ENCODE results near the gene NRROS.
A peak's percentile ranks its signal among the peaks of the same experiment; 100 is the strongest.

Gene NRROS

GRCh38 chr3:196691386-196691785 is 51.9 kb downstream of the NRROS start:
- Histone ChIP-seq H4K8ac (ENCODE audit: low read depth, low read length) (no peak overlapping the region), H2BK120ac (ENCODE audit: low read depth, low read length) (no peak overlapping the region), H3K9ac (ENCODE audit: low read length) (no peak overlapping the region), H3K4me2 (ENCODE audit: low read length) (no peak overlapping the region), H3K4ac (ENCODE audit: low read depth, low read length) (no peak overlapping the region), H2BK15ac (replicated peaks; ENCODE audit: low read depth) (no peak overlapping the region), H2BK5ac (ENCODE audit: low read length) (no peak overlapping the region), H4K5ac (ENCODE audit: low read length) (no peak overlapping the region), H3K36me3 (ENCODE audit: control insufficient read depth, insufficient read depth, low read length) (no peaks in the 10 kb centered on the region), H3K18ac (ENCODE audit: low read length) (no peak overlapping the region), H3K23ac (ENCODE audit: low read length) (no peak overlapping the region), H3K56ac (ENCODE audit: low read length) (no peak overlapping the region), H2AK5ac (ENCODE audit: low read length) (no peak overlapping the region), H3K27ac (ENCODE audit: low read depth, low read length) (no peak overlapping the region), H3K4me1 (ENCODE audit: control insufficient read depth, low read depth, low read length) (peaks cover 2% of the 10 kb centered on the region), H3K79me1 (ENCODE audit: low read length) (no peaks in the 10 kb centered on the region), H3K4me3 (ENCODE audit: low read length) (no peak overlapping the region), H3K79me2 (ENCODE audit: control insufficient read depth, insufficient read depth, low read length) (no peaks in the 10 kb centered on the region), H3K27me3 (ENCODE audit: insufficient read depth, low read length, poor library complexity) (no peaks in the 10 kb centered on the region)
- DNase-seq: no peak
- WGBS (ENCODE audit: extremely low coverage, insufficient coverage, low lambda C conversion rate): no CpG with 5 or more reads among the region's 8 CpGs

- Histone ChIP-seq H3K23ac (ENCODE audit: low read length) (no peak overlapping the region), H4K8ac (ENCODE audit: low read depth, low read length) (no peak overlapping the region), H2AK5ac (ENCODE audit: low read length) (no peak overlapping the region), H3K79me2 (ENCODE audit: control insufficient read depth, insufficient read depth, low read length) (no peaks in the 10 kb centered on the region), H3K79me1 (ENCODE audit: low read length) (no peaks in the 10 kb centered on the region), H3K18ac (ENCODE audit: low read length) (no peak overlapping the region), H3K27ac (ENCODE audit: low read depth, low read length) (no peak overlapping the region), H3K36me3 (ENCODE audit: control insufficient read depth, insufficient read depth, low read length) (no peaks in the 10 kb centered on the region), H3K56ac (ENCODE audit: low read length) (no peak overlapping the region), H2BK15ac (replicated peaks; ENCODE audit: low read depth) (no peak overlapping the region), H3K27me3 (ENCODE audit: insufficient read depth, low read length, poor library complexity) (no peaks in the 10 kb centered on the region), H3K4me2 (ENCODE audit: low read length) (no peak overlapping the region), H2BK120ac (ENCODE audit: low read depth, low read length) (no peak overlapping the region), H2BK5ac (ENCODE audit: low read length) (no peak overlapping the region), H4K5ac (ENCODE audit: low read length) (no peak overlapping the region), H3K4me1 (ENCODE audit: control insufficient read depth, low read depth, low read length) (no peaks in the 10 kb centered on the region), H3K4ac (ENCODE audit: low read depth, low read length) (no peak overlapping the region), H3K9ac (ENCODE audit: low read length) (no peak overlapping the region), H3K4me3 (ENCODE audit: low read length) (no peak overlapping the region)
- no peak for DNase-seq
- WGBS (ENCODE audit: extremely low coverage, insufficient coverage, low lambda C conversion rate): no CpG with 5 or more reads among the region's 1 CpG
These were observed 54.7 kb downstream of the NRROS start for GRCh38 chr3:196694202-196694638.

GRCh38 chr3:196694941-196695848 is 55.7 kb downstream of the NRROS start:
- no peak for DNase-seq
- H3K9ac ChIP-seq (ENCODE audit: low read length): no peak overlapping the region
- H2BK120ac ChIP-seq (ENCODE audit: low read depth, low read length): no peak overlapping the region
- H3K27me3 ChIP-seq (ENCODE audit: insufficient read depth, low read length, poor library complexity): no peaks in the 10 kb centered on the region
- no peak overlapping the region for H4K5ac ChIP-seq (ENCODE audit: low read length)
- WGBS (ENCODE audit: extremely low coverage, insufficient coverage, low lambda C conversion rate): 100% methylated on average over 3 of the region's 17 CpGs
- H2AK5ac ChIP-seq (ENCODE audit: low read length): no peak overlapping the region
- no peak overlapping the region for H3K4me2 ChIP-seq (ENCODE audit: low read length)
- H2BK5ac ChIP-seq (ENCODE audit: low read length): no peak overlapping the region
- no peak overlapping the region for H3K56ac ChIP-seq (ENCODE audit: low read length)
- H3K79me2 ChIP-seq (ENCODE audit: control insufficient read depth, insufficient read depth, low read length): no peaks in the 10 kb centered on the region
- H3K4me1 ChIP-seq (ENCODE audit: control insufficient read depth, low read depth, low read length): no peaks in the 10 kb centered on the region
- H3K4ac ChIP-seq (ENCODE audit: low read depth, low read length): no peak overlapping the region
- no peak overlapping the region for H3K18ac ChIP-seq (ENCODE audit: low read length)
- H3K4me3 ChIP-seq (ENCODE audit: low read length): no peak overlapping the region
- H3K23ac ChIP-seq (ENCODE audit: low read length): no peak overlapping the region
- no peak overlapping the region for H3K27ac ChIP-seq (ENCODE audit: low read depth, low read length)
- H3K79me1 ChIP-seq (ENCODE audit: low read length): no peaks in the 10 kb centered on the region
- H3K36me3 ChIP-seq (ENCODE audit: control insufficient read depth, insufficient read depth, low read length): no peaks in the 10 kb centered on the region
- no peak overlapping the region for H2BK15ac ChIP-seq (replicated peaks; ENCODE audit: low read depth)
- H4K8ac ChIP-seq (ENCODE audit: low read depth, low read length): no peak overlapping the region

GRCh38 chr3:196695849-196696226 is 56.3 kb downstream of the NRROS start:
- Histone ChIP-seq H3K56ac (ENCODE audit: low read length) (no peak overlapping the region), H3K36me3 (ENCODE audit: control insufficient read depth, insufficient read depth, low read length) (no peaks in the 10 kb centered on the region), H3K18ac (ENCODE audit: low read length) (no peak overlapping the region), H3K23ac (ENCODE audit: low read length) (no peak overlapping the region), H4K8ac (ENCODE audit: low read depth, low read length) (no peak overlapping the region), H3K79me2 (ENCODE audit: control insufficient read depth, insufficient read depth, low read length) (no peaks in the 10 kb centered on the region), H3K4me1 (ENCODE audit: control insufficient read depth, low read depth, low read length) (no peaks in the 10 kb centered on the region), H3K79me1 (ENCODE audit: low read length) (no peaks in the 10 kb centered on the region), H2BK15ac (replicated peaks; ENCODE audit: low read depth) (no peak overlapping the region), H3K27me3 (ENCODE audit: insufficient read depth, low read length, poor library complexity) (no peaks in the 10 kb centered on the region), H3K4me2 (ENCODE audit: low read length) (no peak overlapping the region), H2BK5ac (ENCODE audit: low read length) (no peak overlapping the region), H3K9ac (ENCODE audit: low read length) (no peak overlapping the region), H3K27ac (ENCODE audit: low read depth, low read length) (no peak overlapping the region), H2BK120ac (ENCODE audit: low read depth, low read length) (no peak overlapping the region), H3K4ac (ENCODE audit: low read depth, low read length) (no peak overlapping the region), H4K5ac (ENCODE audit: low read length) (no peak overlapping the region), H3K4me3 (ENCODE audit: low read length) (no peak overlapping the region), H2AK5ac (ENCODE audit: low read length) (no peak overlapping the region)
- no CpG with 5 or more reads among the region's 5 CpGs for WGBS (ENCODE audit: extremely low coverage, insufficient coverage, low lambda C conversion rate)
- no peak for DNase-seq

DNA sequence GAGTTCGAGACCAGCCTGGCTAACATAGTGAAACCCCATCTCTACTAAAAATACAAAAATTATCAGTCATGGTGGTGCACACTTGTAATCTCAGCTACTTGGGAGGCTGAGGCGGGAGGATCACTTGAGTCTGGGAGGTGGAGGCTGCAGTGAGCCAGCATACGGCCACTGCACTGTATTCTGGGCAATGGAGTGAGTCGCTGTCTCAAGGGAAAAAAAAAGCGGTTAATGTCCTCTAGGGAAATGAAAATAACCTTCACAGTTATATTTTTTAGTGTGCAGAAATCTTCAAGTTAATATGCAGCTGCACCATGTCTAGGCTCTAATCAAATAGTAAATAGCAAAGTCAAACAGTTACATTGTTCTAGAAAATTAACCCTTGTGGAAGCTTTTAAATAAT is 57.8 kb downstream of the NRROS start:
- no peak overlapping the region for H3K4me2 ChIP-seq (ENCODE audit: low read length)
- no peaks in the 10 kb centered on the region for H3K36me3 ChIP-seq (ENCODE audit: control insufficient read depth, insufficient read depth, low read length)
- no peak overlapping the region for H4K5ac ChIP-seq (ENCODE audit: low read length)
- H2BK120ac ChIP-seq (ENCODE audit: low read depth, low read length): no peak overlapping the region
- no peak overlapping the region for H3K27ac ChIP-seq (ENCODE audit: low read depth, low read length)
- H3K4me3 ChIP-seq (ENCODE audit: low read length): no peak overlapping the region
- H3K9ac ChIP-seq (ENCODE audit: low read length): no peak overlapping the region
- H4K8ac ChIP-seq (ENCODE audit: low read depth, low read length): no peak overlapping the region
- no peak overlapping the region for H2AK5ac ChIP-seq (ENCODE audit: low read length)
- no peak overlapping the region for H3K56ac ChIP-seq (ENCODE audit: low read length)
- no CpG with 5 or more reads among the region's 5 CpGs for WGBS (ENCODE audit: extremely low coverage, insufficient coverage, low lambda C conversion rate)
- H2BK5ac ChIP-seq (ENCODE audit: low read length): no peak overlapping the region
- DNase-seq: no peak
- H3K4ac ChIP-seq (ENCODE audit: low read depth, low read length): no peak overlapping the region
- H2BK15ac ChIP-seq (replicated peaks; ENCODE audit: low read depth): no peak overlapping the region
- no peaks in the 10 kb centered on the region for H3K79me1 ChIP-seq (ENCODE audit: low read length)
- no peaks in the 10 kb centered on the region for H3K4me1 ChIP-seq (ENCODE audit: control insufficient read depth, low read depth, low read length)
- no peak overlapping the region for H3K18ac ChIP-seq (ENCODE audit: low read length)
- H3K79me2 ChIP-seq (ENCODE audit: control insufficient read depth, insufficient read depth, low read length): no peaks in the 10 kb centered on the region
- no peak overlapping the region for H3K23ac ChIP-seq (ENCODE audit: low read length)
- no peaks in the 10 kb centered on the region for H3K27me3 ChIP-seq (ENCODE audit: insufficient read depth, low read length, poor library complexity)

- Histone ChIP-seq H3K4me3 (ENCODE audit: low read length) (no peak overlapping the region), H3K9ac (ENCODE audit: low read length) (no peak overlapping the region), H2BK15ac (replicated peaks; ENCODE audit: low read depth) (no peak overlapping the region), H3K36me3 (ENCODE audit: control insufficient read depth, insufficient read depth, low read length) (no peaks in the 10 kb centered on the region), H3K18ac (ENCODE audit: low read length) (no peak overlapping the region), H2BK120ac (ENCODE audit: low read depth, low read length) (no peak overlapping the region), H3K56ac (ENCODE audit: low read length) (peak overlapping the region; percentile 15), H3K79me2 (ENCODE audit: control insufficient read depth, insufficient read depth, low read length) (no peaks in the 10 kb centered on the region), H2BK5ac (ENCODE audit: low read length) (no peak overlapping the region), H3K23ac (ENCODE audit: low read length) (no peak overlapping the region), H3K4me1 (ENCODE audit: control insufficient read depth, low read depth, low read length) (no peaks in the 10 kb centered on the region), H2AK5ac (ENCODE audit: low read length) (no peak overlapping the region), H4K8ac (ENCODE audit: low read depth, low read length) (no peak overlapping the region), H3K79me1 (ENCODE audit: low read length) (no peaks in the 10 kb centered on the region), H3K4me2 (ENCODE audit: low read length) (no peak overlapping the region), H3K4ac (ENCODE audit: low read depth, low read length) (no peak overlapping the region), H3K27me3 (ENCODE audit: insufficient read depth, low read length, poor library complexity) (no peaks in the 10 kb centered on the region), H3K27ac (ENCODE audit: low read depth, low read length) (no peak overlapping the region), H4K5ac (ENCODE audit: low read length) (no peak overlapping the region)
- peak; percentile 51 for DNase-seq
- no CpG with 5 or more reads among the region's 7 CpGs for WGBS (ENCODE audit: extremely low coverage, insufficient coverage, low lambda C conversion rate)
These were observed 60.3 kb downstream of the NRROS start for GRCh38 chr3:196699749-196700148.
